Mesothelial cell of epicardium (in vitro differentiated cells): ENCODE data around the gene KCTD5. TPM values are rescaled to one million over a fixed set of nuclear protein-coding genes. Genes with fewer than 3 reads are reported as not detected.

Source experiments
- DNase-seq, 2 experiments: peaks; one replicate each; pipeline ENCODE4 v3.0.0; 2021; ENCODE audit warnings: low spot score in 2 of 2; ENCODE audit not compliant: unreplicated experiment in 2 of 2
- H3K27ac Mint-ChIP-seq: 2 replicates; pipeline ENCODE4 v1.8.0; 2021; ENCODE audit warnings: mixed read lengths
- H3K27me3 Mint-ChIP-seq: 2 replicates; pipeline ENCODE4 v1.8.0; 2021; ENCODE audit warnings: low read depth, mixed read lengths
- H3K36me3 Mint-ChIP-seq: 2 replicates; pipeline ENCODE4 v1.8.0; 2021; ENCODE audit warnings: mixed read lengths
- H3K4me1 Mint-ChIP-seq: 2 replicates; pipeline ENCODE4 v1.8.0; 2021; ENCODE audit warnings: mixed read lengths
- H3K4me3 Mint-ChIP-seq: 2 replicates; pipeline ENCODE4 v1.8.0; 2021; ENCODE audit warnings: mild to moderate bottlenecking, moderate library complexity, mixed read lengths
- H3K9me3 Mint-ChIP-seq: 2 replicates; pipeline ENCODE4 v1.8.0; 2021; ENCODE audit warnings: mixed read lengths
- CTCF ChIP-seq: fragments of 200-600 bp; sonication (generic); IDR thresholded peaks from one replicate; pipeline ENCODE4 v1.5.0; 2021; ENCODE audit warnings: antibody characterized with exemption; ENCODE audit not compliant: unreplicated experiment
- total RNA-seq: library from RNA; stranded (reverse); gene quantifications from 3 replicates; pipeline ENCODE4 v1.2.1, GENCODE V29; 2021

The KCTD5 gene
- total RNA-seq, 1 donor from 2014 or later: 23.5 TPM

GRCh38 chr16:2737895-2738418, 55.6 kb downstream of the KCTD5 start:
- TF ChIP-seq CTCF: no peak
- H3K27ac Mint-ChIP-seq: no peak overlapping the region
- DNase-seq: no peak
- peaks cover 13% of the 10 kb centered on the region for H3K4me1 Mint-ChIP-seq
- no peaks in the 10 kb centered on the region for H3K27me3 Mint-ChIP-seq
- no peak overlapping the region for H3K4me3 Mint-ChIP-seq
- no peaks in the 10 kb centered on the region for H3K9me3 Mint-ChIP-seq
- H3K36me3 Mint-ChIP-seq: no peaks in the 10 kb centered on the region

- Mint-ChIP-seq H3K4me1 (peaks cover 13% of the 10 kb centered on the region), H3K27ac (no peak overlapping the region), H3K4me3 (no peak overlapping the region), H3K9me3 (no peaks in the 10 kb centered on the region), H3K36me3 (no peaks in the 10 kb centered on the region), H3K27me3 (no peaks in the 10 kb centered on the region)
- no peak for DNase-seq
- TF ChIP-seq CTCF: no peak
Measured at GRCh38 chr16:2738615-2739014, 56.3 kb downstream of the KCTD5 start.

GRCh38 chr16:2739625-2740430, 57.5 kb downstream of the KCTD5 start:
- Mint-ChIP-seq H3K27me3 (no peaks in the 10 kb centered on the region), H3K4me3 (no peak overlapping the region)

GRCh38 chr16:2740476-2740875, 58.2 kb downstream of the KCTD5 start:
- Mint-ChIP-seq H3K27ac (no peak overlapping the region), H3K4me1 (peaks cover 13% of the 10 kb centered on the region), H3K9me3 (no peaks in the 10 kb centered on the region), H3K4me3 (no peak overlapping the region), H3K36me3 (no peaks in the 10 kb centered on the region), H3K27me3 (no peaks in the 10 kb centered on the region)
- DNase-seq: no peak
- no peak for TF ChIP-seq CTCF

More at GRCh38 chr16:2739625-2740430, 57.5 kb downstream of the KCTD5 start:
- no peaks in the 10 kb centered on the region for H3K36me3 Mint-ChIP-seq
- DNase-seq: no peak
- no peak overlapping the region for H3K27ac Mint-ChIP-seq
- H3K4me1 Mint-ChIP-seq: peaks cover 13% of the 10 kb centered on the region
- no peaks in the 10 kb centered on the region for H3K9me3 Mint-ChIP-seq
- no peak for TF ChIP-seq CTCF

GRCh38 chr16:2741168-2741567, 58.8 kb downstream of the KCTD5 start:
- Mint-ChIP-seq H3K9me3 (no peaks in the 10 kb centered on the region), H3K27ac (no peak overlapping the region), H3K27me3 (no peaks in the 10 kb centered on the region), H3K36me3 (no peaks in the 10 kb centered on the region), H3K4me3 (no peak overlapping the region), H3K4me1 (peaks cover 13% of the 10 kb centered on the region)
- no peak for TF ChIP-seq CTCF
- DNase-seq: no peak
